ENCODE results near the gene ATXN7L1.
"Not testable (repeated sequence)": the region's sequence is repeated elsewhere in the genome, so short reads cannot be mapped to it uniquely, and the experiment has no call there.

ATXN7L1 gene

GRCh38 chr7:105890290-105890997, 14.0 kb upstream of the ATXN7L1 start:
- peak; percentile 81 to 91 for ATAC-seq

GRCh38 chr7:105887569-105888189, 11.3 kb upstream of the ATXN7L1 start:
- no peak for ATAC-seq

- ATAC-seq = no peak
Observed at GRCh38 chr7:105886776-105887175, 10.4 kb upstream of the ATXN7L1 start.

- ATAC-seq = no peak
Observed at GRCh38 chr7:105885387-105886111, 9.2 kb upstream of the ATXN7L1 start.

- not testable (repeated sequence) for ATAC-seq
Observed at GRCh38 chr7:105883179-105883578, 6.8 kb upstream of the ATXN7L1 start.

DNA sequence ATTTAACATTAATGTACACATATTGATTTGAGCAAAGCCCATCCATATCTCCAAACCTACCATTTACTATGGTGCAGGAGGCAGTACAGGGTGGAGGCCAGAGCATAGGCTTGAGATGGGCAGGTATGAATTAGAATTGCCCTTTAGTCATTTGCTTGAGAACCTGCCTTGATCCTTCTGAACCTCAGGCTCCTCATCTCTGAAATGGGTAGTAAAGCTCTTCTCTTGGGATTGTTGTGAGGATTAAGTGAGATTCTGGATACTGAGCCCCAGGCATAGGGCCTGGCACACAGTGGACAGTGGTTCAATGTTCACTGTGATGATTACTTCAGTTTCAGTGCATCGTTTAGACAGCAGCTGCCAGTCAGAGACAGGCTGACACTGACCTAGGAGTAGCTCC, 5.0 kb upstream of the ATXN7L1 start:
- ATAC-seq = no peak

GRCh38 chr7:105880571-105881330, 4.4 kb upstream of the ATXN7L1 start:
- ATAC-seq = no peak

DNA sequence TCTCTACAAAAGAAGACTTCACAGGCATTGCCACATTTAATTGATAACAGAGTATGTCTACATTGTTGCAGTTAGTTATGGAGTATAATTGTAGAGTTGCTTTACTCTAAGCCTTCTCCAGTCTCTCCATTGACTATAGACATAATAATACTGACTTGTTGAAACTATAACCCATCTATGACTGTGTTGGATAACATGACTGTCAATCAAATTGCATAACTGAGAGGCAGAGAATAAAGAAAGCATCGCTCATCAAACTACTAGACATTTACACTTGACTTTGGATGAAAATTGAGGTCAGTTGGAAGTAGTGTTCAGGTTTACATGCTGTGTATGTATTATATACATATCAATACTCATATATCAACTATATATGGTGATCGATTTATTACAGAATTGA, 3.4 kb upstream of the ATXN7L1 start:
- no peak for ATAC-seq

DNA sequence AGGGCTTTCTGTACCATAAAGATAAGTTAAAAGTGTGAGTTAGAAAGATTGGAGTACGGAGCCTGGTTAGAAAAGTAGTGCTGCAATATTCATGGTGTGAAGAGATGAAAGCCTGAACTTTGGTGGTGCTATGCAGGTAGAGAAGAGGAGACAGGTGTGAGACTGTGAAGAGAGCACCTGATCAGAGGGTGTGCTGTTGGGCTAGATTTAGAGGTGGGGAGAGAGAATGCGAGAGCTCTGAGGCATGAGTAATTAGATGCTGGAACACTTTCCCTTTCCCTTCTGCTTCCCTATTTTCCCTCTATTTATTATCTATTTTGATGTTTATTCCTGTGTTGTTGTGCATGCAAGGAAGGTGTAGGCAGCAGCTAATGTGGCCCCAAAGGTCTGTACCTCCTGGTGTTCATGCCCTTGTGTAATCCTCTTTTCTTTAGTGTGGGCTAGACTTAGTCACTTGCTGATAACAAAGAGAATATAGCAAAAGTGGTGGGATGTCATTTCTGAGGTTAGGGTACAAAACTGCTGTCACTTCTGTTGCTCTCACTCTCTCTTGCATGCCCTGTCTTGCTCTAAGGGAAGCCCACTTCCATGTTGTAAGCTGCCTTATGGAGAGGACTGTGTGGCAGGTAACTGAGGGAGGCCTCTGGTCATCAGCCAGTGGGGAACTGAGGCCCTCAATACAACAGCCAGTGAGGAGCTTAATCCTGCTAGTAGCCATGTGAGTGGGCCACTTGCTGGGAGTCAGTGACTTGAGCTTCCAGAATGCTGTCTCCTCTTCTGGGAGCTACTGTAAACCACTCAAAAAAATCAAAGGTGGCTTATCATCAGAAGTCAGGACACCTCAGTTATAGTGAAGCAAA, 2.6 kb upstream of the ATXN7L1 start:
- ATAC-seq = peak in 1 of 2 donors; percentile 6

DNA sequence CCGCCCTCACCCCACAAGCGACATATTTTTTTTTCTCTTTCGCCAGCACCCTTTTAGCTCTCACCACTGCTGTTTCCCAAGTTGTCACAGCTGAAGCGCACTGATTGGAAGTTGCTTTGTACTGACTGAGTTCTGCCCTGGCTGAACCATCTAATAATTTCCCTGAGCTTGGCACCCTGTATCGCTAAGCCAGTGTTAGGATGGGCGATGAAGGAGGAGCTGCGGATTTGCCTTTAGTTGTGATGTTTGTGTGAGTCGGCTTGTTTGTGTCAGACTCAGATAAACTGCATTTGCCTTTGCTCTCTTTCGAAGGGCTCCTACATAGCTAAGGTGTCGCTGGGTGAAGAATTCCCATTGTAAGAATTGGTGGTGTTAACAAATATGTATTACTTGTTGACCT, 1.3 kb upstream of the ATXN7L1 start:
- no peak for ATAC-seq

DNA sequence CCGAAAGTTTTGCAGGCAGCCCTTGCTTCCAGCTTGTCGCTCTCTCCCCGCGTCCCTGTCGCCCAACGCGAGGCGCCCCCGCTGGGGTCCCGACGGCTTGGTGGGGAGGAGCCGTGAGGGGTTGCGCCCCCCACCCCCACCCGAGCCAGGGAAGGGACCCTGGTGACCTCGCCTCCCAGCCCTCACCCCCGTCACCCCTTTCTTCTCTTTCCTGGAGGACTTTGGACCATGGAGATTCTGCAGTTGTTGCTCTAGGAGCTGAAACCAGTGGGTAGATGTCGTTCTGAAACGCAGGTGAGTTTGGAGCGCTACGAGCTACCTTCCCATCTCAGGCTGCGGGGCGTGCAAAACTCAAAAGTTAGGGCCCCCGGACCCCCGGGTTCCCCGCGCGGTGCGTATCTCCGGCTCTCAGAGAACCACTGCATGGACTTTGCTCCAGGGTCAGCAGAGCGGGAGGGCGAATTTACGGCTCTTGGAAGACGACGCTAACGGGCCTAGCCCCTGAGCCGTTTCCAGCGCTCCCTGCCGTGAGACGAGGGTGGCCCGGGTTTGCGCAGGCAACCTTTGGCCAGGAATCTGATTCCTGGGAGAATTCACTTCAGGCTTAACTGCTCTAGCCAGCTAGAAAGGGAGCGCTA, 684 bp upstream of the ATXN7L1 start:
- no peak for ATAC-seq

- ATAC-seq = no peak
Observed at GRCh38 chr7:105875505-105875904, 894 bp downstream of the ATXN7L1 start.

DNA sequence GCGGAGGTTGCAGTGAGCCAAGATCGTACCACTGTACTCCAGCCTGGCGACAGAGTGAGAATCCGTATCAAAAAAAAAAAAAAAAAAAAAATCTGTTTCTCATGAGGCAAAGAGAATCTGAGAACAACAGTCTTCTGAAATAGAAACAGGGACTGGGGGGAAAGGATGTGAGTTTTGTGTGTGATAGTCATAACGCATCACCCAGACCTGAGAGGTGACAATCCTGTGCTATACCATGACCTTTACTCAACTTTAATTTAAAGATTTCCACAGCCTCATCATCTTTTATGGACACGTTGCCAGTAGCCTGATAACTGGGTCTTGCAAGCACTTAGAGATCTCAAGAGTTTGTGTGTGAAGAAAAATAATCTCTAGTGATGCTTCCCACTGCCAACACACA, 2.3 kb downstream of the ATXN7L1 start:
- peak; percentile 35 to 46 for ATAC-seq

DNA sequence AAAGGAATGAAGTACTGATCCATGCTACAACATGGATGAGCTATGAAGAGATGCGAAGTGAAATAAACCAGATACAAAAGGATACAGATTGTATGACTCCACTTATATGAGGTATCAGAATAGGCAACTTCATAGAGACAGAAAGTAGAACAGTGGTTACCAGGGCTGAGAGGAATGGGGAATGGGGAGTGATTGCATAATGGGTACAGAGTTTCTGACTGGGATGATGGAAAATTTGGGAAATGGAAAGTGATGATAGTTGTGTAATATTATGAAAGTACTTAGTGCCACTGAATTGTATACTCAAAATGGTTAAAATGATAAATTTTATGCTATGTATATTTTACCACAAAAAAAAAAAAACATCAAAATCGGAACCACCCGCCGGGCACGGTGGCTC, 3.9 kb downstream of the ATXN7L1 start:
- no peak for ATAC-seq

DNA sequence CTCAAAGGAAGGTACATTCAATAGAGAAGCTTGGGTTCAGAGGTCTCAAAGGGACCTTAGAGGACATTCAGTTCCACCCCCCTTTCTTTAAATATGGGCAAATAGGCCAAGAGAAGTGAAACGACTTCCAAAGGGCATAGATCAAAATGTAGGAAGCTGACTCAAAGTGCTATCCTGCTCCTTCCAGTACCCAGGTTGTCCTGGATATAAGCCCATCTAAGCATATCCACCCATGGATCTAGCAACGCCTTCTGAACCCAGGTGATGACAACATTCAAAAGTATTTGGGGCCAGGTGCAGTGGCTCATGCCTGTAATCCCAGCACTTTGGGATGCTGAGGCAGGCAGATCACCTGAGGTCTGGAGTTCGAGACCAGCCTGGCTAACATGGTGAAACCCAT, 5.3 kb downstream of the ATXN7L1 start:
- no peak for ATAC-seq

GRCh38 chr7:105866102-105866801, 10.1 kb downstream of the ATXN7L1 start:
- no peak for ATAC-seq

GRCh38 chr7:105863876-105864275, 12.5 kb downstream of the ATXN7L1 start:
- no peak for ATAC-seq

- ATAC-seq = no peak
Observed at GRCh38 chr7:105862770-105863169, 13.6 kb downstream of the ATXN7L1 start.

GRCh38 chr7:105862276-105862675, 14.1 kb downstream of the ATXN7L1 start:
- no peak for ATAC-seq

- ATAC-seq = no peak
Observed at GRCh38 chr7:105861224-105861623, 15.2 kb downstream of the ATXN7L1 start.

GRCh38 chr7:105860793-105861192, 15.6 kb downstream of the ATXN7L1 start:
- ATAC-seq = no peak

Measured in activated CD4-positive, CD25-positive, alpha-beta regulatory T cell treated with anti-CD3 and anti-CD28 coated beads, Interleukin-2, amount 50 U/mL, for 24 hours (primary cell).